GM18951 (cell line): ENCODE results near the gene B4GALT5.
"Not testable (repeated sequence)": the region's sequence is repeated elsewhere in the genome, so short reads cannot be mapped to it uniquely, and the experiment has no call there.

ENCODE experiments used
- POLR2A ChIP-seq: IDR thresholded peaks from 4 replicates; pipeline ENCODE4 v1.6.1; 2011; ENCODE audit warnings: mild to moderate bottlenecking; ENCODE audit not compliant: insufficient read length, insufficient read depth; ENCODE audit errors: extremely low read depth
- in situ Hi-C: fragments of 300-500 bp; cut with MboI; formaldehyde crosslinking; loops from one replicate; pipeline ENCODE4 v1.12.0; 2022; ENCODE audit warnings: low sequenced_read_pairs, mixed read lengths, inconsistent platforms; ENCODE audit not compliant: unreplicated experiment

Gene B4GALT5

GRCh38 chr20:49750611-49751396 is 37.1 kb upstream of the B4GALT5 start:
- in situ Hi-C loops: no loop called here
- no peak for TF ChIP-seq POLR2A

GRCh38 chr20:49749625-49750024 is 35.9 kb upstream of the B4GALT5 start:
- TF ChIP-seq POLR2A: no peak
- in situ Hi-C loops: no loop called here

GRCh38 chr20:49748525-49748838 is 34.8 kb upstream of the B4GALT5 start:
- no peak for TF ChIP-seq POLR2A
- in situ Hi-C loops: no loop called here

DNA sequence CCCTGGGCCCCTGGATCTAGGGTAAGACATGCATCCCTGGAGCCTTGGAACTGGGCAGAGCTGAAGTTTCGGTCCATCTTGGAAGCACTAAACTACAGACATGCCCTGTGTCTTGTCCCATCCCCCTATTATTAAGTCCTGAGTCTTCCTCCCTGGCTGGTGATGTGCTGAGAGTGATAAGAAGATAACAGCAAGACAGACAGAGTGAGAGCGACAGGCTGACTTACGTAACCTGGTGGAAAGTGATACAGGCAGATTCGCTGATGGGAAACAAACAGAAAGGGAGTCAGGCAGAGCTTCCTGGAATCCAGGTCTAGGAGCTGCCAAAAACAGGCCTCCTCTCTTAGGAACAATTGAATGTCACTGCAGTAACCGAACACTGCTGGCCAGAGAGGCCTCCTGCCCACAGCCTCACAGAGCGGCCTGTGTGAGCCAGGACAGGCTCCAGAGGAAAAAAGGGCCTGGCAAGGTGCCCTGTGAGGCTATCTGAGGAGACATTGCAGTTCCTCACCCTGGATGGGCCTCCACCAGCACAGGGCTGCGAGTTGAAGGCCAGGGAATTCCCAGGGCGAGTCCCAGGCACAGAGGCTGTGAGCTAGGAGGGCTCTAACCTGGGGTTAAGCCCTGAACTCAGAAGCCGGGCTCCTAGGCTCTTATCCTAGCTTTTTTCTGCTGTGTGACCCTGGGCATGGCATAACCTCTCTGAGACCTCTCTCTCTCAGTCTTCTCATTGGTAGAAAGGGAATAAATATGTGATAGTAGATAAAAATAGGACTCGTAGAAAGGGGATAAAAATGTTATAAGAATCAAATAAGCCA is 34.2 kb upstream of the B4GALT5 start:
- in situ Hi-C loops: no loop called here
- TF ChIP-seq POLR2A: no peak

DNA sequence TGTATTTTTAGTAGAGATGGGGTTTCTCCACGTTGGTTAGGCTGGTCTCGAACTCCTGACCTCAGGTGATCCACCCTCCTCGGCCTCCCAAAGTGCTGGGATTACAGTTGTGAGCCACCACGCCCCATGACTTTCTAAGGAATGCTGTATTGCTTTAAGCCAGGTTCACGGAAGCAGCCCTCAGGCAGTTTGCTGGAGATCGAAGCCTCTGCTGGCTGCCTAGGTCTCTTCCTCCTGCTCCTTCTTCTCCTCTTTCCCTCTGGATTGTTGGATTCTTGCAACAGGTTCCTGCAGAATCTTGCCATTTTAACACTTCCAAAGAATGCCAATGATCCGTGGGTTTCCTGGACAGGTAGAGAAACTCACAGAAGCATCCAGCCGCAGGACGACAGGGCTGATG is 29.3 kb upstream of the B4GALT5 start:
- TF ChIP-seq POLR2A: no peak
- in situ Hi-C loops: no loop called here

- in situ Hi-C loops: no loop called here
- TF ChIP-seq POLR2A: no peak
Observed at GRCh38 chr20:49741977-49742376, 28.3 kb upstream of the B4GALT5 start.

- TF ChIP-seq POLR2A: no peak
- in situ Hi-C loops: no loop called here
Observed at GRCh38 chr20:49740807-49741206, 27.1 kb upstream of the B4GALT5 start.

- TF ChIP-seq POLR2A: no peak
- in situ Hi-C loops: no loop called here
Observed at GRCh38 chr20:49739042-49739441, 25.4 kb upstream of the B4GALT5 start.

DNA sequence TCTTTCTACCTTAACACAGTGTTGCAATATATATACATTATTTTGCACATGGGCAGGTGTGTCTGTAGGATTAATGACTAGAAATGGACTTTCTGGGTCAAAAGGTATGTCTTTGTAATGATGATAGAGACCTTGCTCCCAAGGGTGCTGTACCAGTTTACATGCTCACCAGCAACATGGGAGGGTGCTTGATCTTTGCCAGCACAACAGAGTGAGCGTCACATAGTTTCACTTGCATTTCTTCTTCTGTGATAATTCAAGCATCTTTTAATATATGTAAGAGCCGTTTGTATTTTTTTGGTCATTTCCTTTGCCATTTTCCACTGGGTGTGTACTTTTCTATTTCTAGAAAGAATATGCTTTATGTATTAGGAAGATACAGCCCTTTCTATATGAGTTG is 23.6 kb upstream of the B4GALT5 start:
- TF ChIP-seq POLR2A: no peak
- in situ Hi-C loops: no loop called here

GRCh38 chr20:49729780-49730179 is 16.1 kb upstream of the B4GALT5 start:
- in situ Hi-C loops: no loop called here
- TF ChIP-seq POLR2A: no peak

- in situ Hi-C loops: no loop called here
- no peak for TF ChIP-seq POLR2A
Observed at GRCh38 chr20:49727894-49728885, 14.5 kb upstream of the B4GALT5 start.

- in situ Hi-C loops: no loop called here
- TF ChIP-seq POLR2A: no peak
Observed at GRCh38 chr20:49727478-49727877, 13.8 kb upstream of the B4GALT5 start.

- no peak for TF ChIP-seq POLR2A
- in situ Hi-C loops: no loop called here
Observed at GRCh38 chr20:49725694-49726093, 12.0 kb upstream of the B4GALT5 start.

GRCh38 chr20:49725224-49725606 is 11.5 kb upstream of the B4GALT5 start:
- in situ Hi-C loops: not testable (repeated sequence)
